GM19351 (cell line): ENCODE results near the gene CDX2.
"Not testable (repeated sequence)": the region's sequence is repeated elsewhere in the genome, so short reads cannot be mapped to it uniquely, and the experiment has no call there.

Experiments used
- ATAC-seq: cut with Tn5 transposase; IDR thresholded peaks from one replicate; pipeline ENCODE4 v1.9.1; 2021; ENCODE audit warnings: mild to moderate bottlenecking, moderate library complexity; ENCODE audit not compliant: unreplicated experiment

CDX2 gene

GRCh38 chr13:27965740-27966640, 3.1 kb downstream of the CDX2 start:
- ATAC-seq, result no peak

- ATAC-seq, result no peak
Measured at GRCh38 chr13:27965343-27965739, 3.8 kb downstream of the CDX2 start.

- no peak for ATAC-seq
Measured at GRCh38 chr13:27964741-27965323, 4.3 kb downstream of the CDX2 start.

- not testable (repeated sequence) for ATAC-seq
Measured at GRCh38 chr13:27964206-27964605, 4.9 kb downstream of the CDX2 start.

- no peak for ATAC-seq
Measured at GRCh38 chr13:27963491-27963890, 5.6 kb downstream of the CDX2 start.

GRCh38 chr13:27962982-27963381, 6.1 kb downstream of the CDX2 start:
- ATAC-seq, result no peak

- ATAC-seq, result no peak
Measured at GRCh38 chr13:27962128-27962841, 6.8 kb downstream of the CDX2 start.

GRCh38 chr13:27961227-27962085, 7.7 kb downstream of the CDX2 start:
- no peak for ATAC-seq

GRCh38 chr13:27960362-27961226, 8.5 kb downstream of the CDX2 start:
- ATAC-seq, result no peak

GRCh38 chr13:27959976-27960361, 9.1 kb downstream of the CDX2 start:
- ATAC-seq, result no peak

- no peak for ATAC-seq
Measured at GRCh38 chr13:27956576-27957300, 12.4 kb downstream of the CDX2 start.

GRCh38 chr13:27955014-27955591, 14.0 kb downstream of the CDX2 start:
- no peak for ATAC-seq

- peak; percentile 26 for ATAC-seq
Measured at GRCh38 chr13:27954406-27954851, 14.7 kb downstream of the CDX2 start.

- ATAC-seq, result peak; percentile 90
Measured at GRCh38 chr13:27953676-27954405, 15.3 kb downstream of the CDX2 start.

GRCh38 chr13:27952876-27953675, 16.0 kb downstream of the CDX2 start:
- ATAC-seq, result no peak

- ATAC-seq, result no peak
Measured at GRCh38 chr13:27942972-27943371, 26.1 kb downstream of the CDX2 start.

- no peak for ATAC-seq
Measured at GRCh38 chr13:27933580-27934328, 35.4 kb downstream of the CDX2 start.
